K562 (cell line): Measurements from ENCODE around the gene ACADM. TPM values are rescaled to one million over a fixed set of nuclear protein-coding genes. Genes with fewer than 3 reads are reported as not detected.

ENCODE experiments used
- CBX8 ChIP-seq: fragments of 200-600 bp; sonication (generic); IDR thresholded peaks from 2 replicates; pipeline ENCODE4 v1.6.1; 2012; ENCODE audit warnings: borderline replicate concordance, mixed run types, low read depth, mild to moderate bottlenecking, moderate library complexity, mixed read lengths, low read length, control low read depth, inconsistent platforms; ENCODE audit not compliant: poor library complexity, severe bottlenecking; ENCODE audit errors: extremely low read depth
- CHAMP1 ChIP-seq: fragments of 450-650 bp; IDR thresholded peaks from 2 replicates; pipeline ENCODE4 v1.6.1; 2016; ENCODE audit warnings: mild to moderate bottlenecking
- CREB1 ChIP-seq, 2 experiments: sonication (generic) in 1 of 2; formaldehyde crosslinking in 1 of 2; IDR thresholded peaks; 2 replicates each; pipeline versions ENCODE4 v1.6.1 to v1.8.0; 2012 to 2022; ENCODE audit warnings: inconsistent platforms in 1 of 2, mild to moderate bottlenecking in 1 of 2, missing genetic modification reagents in 1 of 2, moderate library complexity in 1 of 2
- EWSR1 ChIP-seq: fragments of 450-650 bp; IDR thresholded peaks from 2 replicates; pipeline ENCODE4 v1.6.1; 2018; ENCODE audit warnings: borderline replicate concordance, mild to moderate bottlenecking, low read depth, moderate library complexity; ENCODE audit not compliant: partially characterized antibody
- FOXP4 ChIP-seq: sonication (generic); formaldehyde crosslinking; IDR thresholded peaks from 2 replicates; pipeline ENCODE4 v1.8.0; 2022; ENCODE audit warnings: mild to moderate bottlenecking, missing genetic modification reagents, borderline replicate concordance
- MAZ ChIP-seq, 2 experiments: fragments of 450-650 bp in 1 of 2; sonication (generic) in 1 of 2; formaldehyde crosslinking; IDR thresholded peaks in 1 of 2; conservative IDR thresholded peaks in 1 of 2; 2 replicates each; pipeline versions ENCODE4 v1.4.0 to v1.5.0; 2020; ENCODE audit warnings: mild to moderate bottlenecking in 1 of 2, missing genetic modification reagents in 1 of 2
- MTF1 ChIP-seq: fragments of 250-450 bp; sonication (Bioruptor Pico); IDR thresholded peaks from 2 replicates; pipeline ENCODE4 v1.9.0; 2021; ENCODE audit warnings: moderate library complexity, mild to moderate bottlenecking, inconsistent platforms, borderline replicate concordance
- RBM34 ChIP-seq: fragments of 200-400 bp; formaldehyde crosslinking; IDR thresholded peaks from 2 replicates; pipeline ENCODE4 v1.6.1; 2018; ENCODE audit warnings: low read length, borderline replicate concordance; ENCODE audit not compliant: insufficient read depth
- STAT6 ChIP-seq: sonication (generic); formaldehyde crosslinking; IDR thresholded peaks from 2 replicates; pipeline ENCODE4 v1.8.1; 2023; ENCODE audit warnings: mild to moderate bottlenecking, missing genetic modification reagents
- TCF7L2 ChIP-seq: fragments of 150-350 bp; IDR thresholded peaks from 2 replicates; pipeline ENCODE4 v1.6.1; 2016; ENCODE audit warnings: low read depth, mild to moderate bottlenecking, low read length, moderate library complexity
- ZBTB43 ChIP-seq: sonication (generic); formaldehyde crosslinking; IDR thresholded peaks from 2 replicates; pipeline ENCODE4 v1.8.0; 2023; ENCODE audit warnings: mild to moderate bottlenecking, missing genetic modification reagents
- ZNF197 ChIP-seq: fragments of 200-800 bp; sonication (Bioruptor generic); IDR thresholded peaks from 2 replicates; pipeline ENCODE4 v1.6.1; 2016; ENCODE audit warnings: low read depth, missing genetic modification characterization, missing compliant biosample characterization
- ZNF224 ChIP-seq: sonication (generic); formaldehyde crosslinking; IDR thresholded peaks from 2 replicates; pipeline ENCODE4 v1.8.0; 2022; ENCODE audit warnings: mild to moderate bottlenecking, missing genetic modification reagents
- ZNF76 ChIP-seq: fragments of 250-450 bp; sonication (Bioruptor Pico); IDR thresholded peaks from 2 replicates; pipeline ENCODE4 v1.4.0; 2020; ENCODE audit warnings: mild to moderate bottlenecking, moderate library complexity, borderline replicate concordance
- polyA plus RNA-seq, 8 experiments: library from polyadenylated mRNA; depleted of rRNA in 4 of 8; stranded (reverse) in 5 of 8; unstranded in 3 of 8; fragments of >200 nt; fragmentation: Nextera tagmentation in 2 of 8; fragmentation: Illumina TruSeq in 1 of 8; extraction: Ambion mirVana in 2 of 8; extraction: Trizol in 1 of 8; gene quantifications; 2 replicates each; pipeline versions ENCODE4 v1.2.1 to v1.2.3, GENCODE V29; 2011 to 2014; ENCODE audit warnings: inconsistent platforms in 1 of 8, missing spikeins in 1 of 8
- total RNA-seq, 7 experiments: library from RNA; depleted of rRNA in 6 of 7; stranded (reverse); fragments of >200 nt in 6 of 7; fragmentation: Illumina TruSeq in 2 of 7; extraction: Trizol in 2 of 7; gene quantifications; 2 replicates each; pipeline versions ENCODE4 v1.2.1 to v1.2.3, GENCODE V29; 2011 to 2021; ENCODE audit warnings: low replicate concordance in 1 of 7

Gene ACADM
- total and polyA plus RNA-seq, 9 of the 15 experiments (the other 6 are each of a cell fraction or from before 2014, with no cell fraction given): 82.5 to 156 (median 123) TPM

- peak; percentile 98 for TF ChIP-seq EWSR1
- TF ChIP-seq ZNF76 (CRISPR knock-in tag): no peak
- TF ChIP-seq FOXP4: no peak
- TF ChIP-seq MAZ (CRISPR knock-in tag; conservative IDR thresholded peaks at IDR 0.05 in 1 of 2, IDR thresholded peaks at IDR 0.05 in 1 of 2): peak in 1 of 2 experiments; percentile 60; a peak in 1 of 4 replicates
- TF ChIP-seq RBM34: no peak
- no peak for TF ChIP-seq ZNF224 (CRISPR knock-in tag)
- no peak for TF ChIP-seq CBX8
- no peak for TF ChIP-seq STAT6 (CRISPR knock-in tag)
- TF ChIP-seq ZNF197 (CRISPR knock-in tag): no peak
- TF ChIP-seq TCF7L2: no peak
- TF ChIP-seq ZBTB43 (CRISPR knock-in tag): no peak
- no peak for TF ChIP-seq MTF1 (CRISPR knock-in tag)
- no peak; the same call in 1 of the 2 replicates for TF ChIP-seq CREB1 (IDR thresholded peaks at IDR 0.05)
- TF ChIP-seq CREB1 (CRISPR knock-in tag; IDR thresholded peaks at IDR 0.05): no peak; the same call in 1 of the 2 replicates
- no peak for TF ChIP-seq CHAMP1
These were observed 72.1 kb downstream of the ACADM start, which contains the start of gene MSH4 (continued) for GRCh38 chr1:75796376-75797272.
